ENCODE results near the gene TTC28. TPM values are rescaled to one million over a fixed set of nuclear protein-coding genes. Genes with fewer than 3 reads are reported as not detected.

TTC28 gene
- total RNA-seq, 1 experiment from 2014 or later: not detected

DNA sequence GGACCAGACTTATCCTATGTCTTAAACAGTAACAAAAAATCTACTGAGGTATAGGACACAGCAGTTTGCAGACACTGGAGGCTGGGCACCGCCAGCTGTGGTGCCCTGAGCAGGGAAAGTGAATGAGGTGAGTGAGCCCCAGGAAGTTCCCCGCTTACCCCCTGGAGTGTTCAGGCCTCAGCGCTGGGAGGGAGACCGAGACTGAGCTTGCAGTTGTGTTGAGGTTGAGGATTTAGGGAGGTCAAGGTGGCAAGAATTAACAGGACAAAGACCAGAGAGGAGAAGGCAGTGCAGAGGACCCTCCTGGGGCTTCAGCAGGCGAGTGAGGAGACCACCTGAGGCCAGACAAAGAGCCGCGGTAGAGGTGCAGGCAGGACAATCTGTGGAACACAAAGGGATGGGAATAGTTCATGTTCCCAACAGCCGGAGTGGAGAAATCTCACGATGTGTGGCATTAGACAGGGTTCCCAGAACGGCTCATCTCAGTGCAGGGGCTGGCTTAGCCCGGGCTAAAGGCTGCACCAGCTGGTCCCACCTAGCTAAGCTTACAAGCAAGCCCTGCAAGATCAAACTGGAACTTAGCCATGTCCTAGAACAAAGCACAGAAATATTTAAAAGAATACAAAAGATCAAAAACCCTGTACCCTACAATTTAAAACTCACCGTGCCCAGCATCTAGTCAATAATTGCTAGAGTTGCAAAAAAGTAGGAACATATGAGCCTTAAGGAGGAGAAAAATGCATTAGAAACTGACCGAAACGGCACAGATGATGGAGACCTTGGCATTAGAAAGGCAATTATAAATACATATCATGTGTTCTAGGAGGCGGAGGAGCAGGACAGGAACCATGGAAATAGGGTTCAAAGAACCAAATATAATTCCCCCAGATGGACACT, 713.2 kb downstream of the TTC28 start:
- ChIA-PET CTCF (no interaction called here), POLR2A (no interaction called here)
- Mint-ChIP-seq H3K27ac (ENCODE audit: low read depth, unreplicated experiment) (no peak overlapping the region), H3K9me3 (ENCODE audit: unreplicated experiment) (no peaks in the 10 kb centered on the region), H3K4me1 (ENCODE audit: insufficient read depth, unreplicated experiment) (no peaks in the 10 kb centered on the region), H3K4me3 (ENCODE audit: unreplicated experiment) (no peak overlapping the region), H3K36me3 (ENCODE audit: insufficient read depth, unreplicated experiment) (no peaks in the 10 kb centered on the region), H3K27me3 (ENCODE audit: insufficient read depth, unreplicated experiment) (no peaks in the 10 kb centered on the region)
- no TSS peak for BruUV-seq (replicated peaks)
- no peak for DNase-seq (ENCODE audit: unreplicated experiment)
- intact Hi-C loops (cut with micrococcal nuclease): no loop called here
- TF ChIP-seq, protein P1, sequence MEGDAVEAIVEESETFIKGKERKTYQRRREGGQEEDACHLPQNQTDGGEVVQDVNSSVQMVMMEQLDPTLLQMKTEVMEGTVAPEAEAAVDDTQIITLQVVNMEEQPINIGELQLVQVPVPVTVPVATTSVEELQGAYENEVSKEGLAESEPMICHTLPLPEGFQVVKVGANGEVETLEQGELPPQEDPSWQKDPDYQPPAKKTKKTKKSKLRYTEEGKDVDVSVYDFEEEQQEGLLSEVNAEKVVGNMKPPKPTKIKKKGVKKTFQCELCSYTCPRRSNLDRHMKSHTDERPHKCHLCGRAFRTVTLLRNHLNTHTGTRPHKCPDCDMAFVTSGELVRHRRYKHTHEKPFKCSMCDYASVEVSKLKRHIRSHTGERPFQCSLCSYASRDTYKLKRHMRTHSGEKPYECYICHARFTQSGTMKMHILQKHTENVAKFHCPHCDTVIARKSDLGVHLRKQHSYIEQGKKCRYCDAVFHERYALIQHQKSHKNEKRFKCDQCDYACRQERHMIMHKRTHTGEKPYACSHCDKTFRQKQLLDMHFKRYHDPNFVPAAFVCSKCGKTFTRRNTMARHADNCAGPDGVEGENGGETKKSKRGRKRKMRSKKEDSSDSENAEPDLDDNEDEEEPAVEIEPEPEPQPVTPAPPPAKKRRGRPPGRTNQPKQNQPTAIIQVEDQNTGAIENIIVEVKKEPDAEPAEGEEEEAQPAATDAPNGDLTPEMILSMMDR (IDR thresholded peaks at IDR 0.05; ENCODE audit: unreplicated experiment): no peak

DNA sequence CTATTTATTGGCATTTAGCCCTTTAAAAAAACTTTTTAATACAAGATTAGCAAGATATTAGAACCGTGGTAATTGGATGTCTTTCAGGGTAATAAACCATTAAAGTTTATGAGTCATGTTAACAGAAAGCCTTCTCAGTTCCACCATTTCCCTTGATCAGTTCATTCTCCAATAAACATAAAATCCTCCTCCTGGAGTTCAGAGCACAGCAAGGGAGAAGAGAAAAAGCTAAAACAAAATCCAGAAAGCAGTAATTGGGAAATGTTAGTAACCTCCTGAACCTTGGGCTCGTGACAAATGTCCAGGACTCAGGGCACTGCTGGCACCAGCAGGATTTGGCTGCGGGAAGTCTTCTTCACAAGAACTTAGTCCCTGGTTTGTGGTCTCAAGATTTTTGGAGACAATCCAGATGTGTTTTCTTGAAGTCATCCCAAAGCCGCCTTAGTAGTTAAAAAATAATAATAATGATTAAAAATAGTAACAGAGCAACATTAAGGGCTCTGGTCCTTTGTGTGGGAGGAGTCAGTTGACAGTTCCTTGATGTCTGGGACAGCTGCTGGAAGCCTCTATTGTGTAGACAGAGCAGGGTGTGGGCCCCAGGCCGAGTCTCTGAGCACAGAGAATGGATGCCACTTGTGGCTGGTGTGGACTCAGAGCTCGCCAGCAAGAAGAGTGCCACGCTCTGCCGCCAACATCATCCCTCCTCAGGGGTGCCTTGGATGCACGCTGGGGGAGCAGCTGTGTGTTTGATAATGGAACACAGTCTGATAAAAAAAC, 717.2 kb downstream of the TTC28 start:
- H3K4me1 Mint-ChIP-seq (ENCODE audit: insufficient read depth, unreplicated experiment): no peaks in the 10 kb centered on the region
- H3K9me3 Mint-ChIP-seq (ENCODE audit: unreplicated experiment): no peaks in the 10 kb centered on the region
- ChIA-PET POLR2A (interaction anchor here (1.2 kb wide), 1 partner anchor 9 kb away, joined by 4 read pairs; no protein-coding TSS in a partner anchor), CTCF (interaction anchor here (1.2 kb wide), 1 partner anchor 32 kb away, joined by 3 read pairs; no protein-coding TSS in a partner anchor)
- TF ChIP-seq, protein P1 (IDR thresholded peaks at IDR 0.05; ENCODE audit: unreplicated experiment): no peak
- no peak overlapping the region for H3K4me3 Mint-ChIP-seq (ENCODE audit: unreplicated experiment)
- no peak overlapping the region for H3K27ac Mint-ChIP-seq (ENCODE audit: low read depth, unreplicated experiment)
- no peaks in the 10 kb centered on the region for H3K27me3 Mint-ChIP-seq (ENCODE audit: insufficient read depth, unreplicated experiment)
- no peaks in the 10 kb centered on the region for H3K36me3 Mint-ChIP-seq (ENCODE audit: insufficient read depth, unreplicated experiment)
- intact Hi-C loops (cut with micrococcal nuclease): no loop called here
- no TSS peak for BruUV-seq (replicated peaks)
- no peak for DNase-seq (ENCODE audit: unreplicated experiment)

DNA sequence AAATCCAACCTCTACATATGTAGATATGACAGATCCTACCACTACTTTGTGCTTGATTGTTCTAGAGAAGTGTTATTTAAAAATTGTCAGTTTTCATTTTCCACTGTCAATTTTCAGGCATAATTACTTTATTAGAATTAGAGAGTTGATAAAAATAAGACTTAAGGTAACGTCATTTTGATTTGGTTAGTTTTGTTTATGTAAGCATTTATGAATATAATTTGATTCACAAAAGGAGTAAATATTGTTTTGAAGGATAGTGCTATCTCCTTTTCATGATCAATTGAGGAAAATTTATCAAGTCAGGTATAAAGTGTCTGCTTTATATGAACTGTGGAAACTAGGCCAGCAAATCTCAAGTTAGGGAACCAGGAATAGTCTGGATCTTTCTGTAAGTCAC, 718.0 kb downstream of the TTC28 start:
- no peak overlapping the region for H3K4me3 Mint-ChIP-seq (ENCODE audit: unreplicated experiment)
- no peaks in the 10 kb centered on the region for H3K27me3 Mint-ChIP-seq (ENCODE audit: insufficient read depth, unreplicated experiment)
- no peak overlapping the region for H3K27ac Mint-ChIP-seq (ENCODE audit: low read depth, unreplicated experiment)
- H3K4me1 Mint-ChIP-seq (ENCODE audit: insufficient read depth, unreplicated experiment): no peaks in the 10 kb centered on the region
- no TSS peak for BruUV-seq (replicated peaks)
- TF ChIP-seq, protein P1 (IDR thresholded peaks at IDR 0.05; ENCODE audit: unreplicated experiment): no peak
- POLR2A ChIA-PET: interaction anchor here (0.7 kb wide), 1 partner anchor 31 kb away, joined by 5 read pairs; no protein-coding TSS in a partner anchor
- H3K9me3 Mint-ChIP-seq (ENCODE audit: unreplicated experiment): no peaks in the 10 kb centered on the region
- intact Hi-C loops (cut with micrococcal nuclease): no loop called here
- DNase-seq (ENCODE audit: unreplicated experiment): no peak
- CTCF ChIA-PET: interaction anchor here (1.2 kb wide), 1 partner anchor 31 kb away, joined by 3 read pairs; no protein-coding TSS in a partner anchor
- H3K36me3 Mint-ChIP-seq (ENCODE audit: insufficient read depth, unreplicated experiment): peaks cover under 1% of the 10 kb centered on the region

DNA sequence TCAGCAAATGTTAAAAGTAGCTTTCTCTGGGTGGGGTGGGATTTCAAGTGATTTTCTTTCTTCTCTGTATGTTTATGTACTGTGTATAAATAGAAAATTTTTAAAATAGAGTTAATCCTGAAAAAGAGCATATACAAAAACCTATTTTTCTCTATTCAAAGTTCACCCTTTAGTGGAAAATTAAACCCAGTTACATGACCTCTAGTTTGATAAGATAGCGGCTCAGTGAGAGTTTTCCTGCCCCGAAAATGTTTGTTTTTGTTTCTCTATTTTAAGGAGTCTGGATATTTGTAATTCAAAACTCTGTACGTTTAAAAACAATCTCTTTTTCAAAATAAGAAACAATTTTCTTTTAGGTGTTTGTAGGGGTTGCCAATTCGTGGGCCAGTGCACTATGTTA, 718.5 kb downstream of the TTC28 start:
- POLR2A ChIA-PET: interaction anchor here (0.7 kb wide), 1 partner anchor 31 kb away, joined by 5 read pairs; no protein-coding TSS in a partner anchor
- Mint-ChIP-seq H3K4me3 (ENCODE audit: unreplicated experiment) (no peak overlapping the region), H3K27ac (ENCODE audit: low read depth, unreplicated experiment) (no peak overlapping the region), H3K4me1 (ENCODE audit: insufficient read depth, unreplicated experiment) (no peaks in the 10 kb centered on the region), H3K36me3 (ENCODE audit: insufficient read depth, unreplicated experiment) (peaks cover 4% of the 10 kb centered on the region), H3K27me3 (ENCODE audit: insufficient read depth, unreplicated experiment) (no peaks in the 10 kb centered on the region), H3K9me3 (ENCODE audit: unreplicated experiment) (no peaks in the 10 kb centered on the region)
- DNase-seq (ENCODE audit: unreplicated experiment): no peak
- CTCF ChIA-PET: interaction anchor here (1.2 kb wide), 1 partner anchor 31 kb away, joined by 3 read pairs; no protein-coding TSS in a partner anchor
- TF ChIP-seq, protein P1 (IDR thresholded peaks at IDR 0.05; ENCODE audit: unreplicated experiment): no peak
- BruUV-seq (replicated peaks): no TSS peak
- intact Hi-C loops (cut with micrococcal nuclease): no loop called here
